Omental fat pad (tissue), 4 donors: ENCODE results near the gene RTTN. TPM values are rescaled to one million over a fixed set of nuclear protein-coding genes. Genes with fewer than 3 reads are reported as not detected.
"Not testable (repeated sequence)": the region's sequence is repeated elsewhere in the genome, so short reads cannot be mapped to it uniquely, and the experiment has no call there.

ENCODE experiments used
- ATAC-seq: fragments of 150-250 bp; one replicate; pipeline ENCODE4 v1.9.1; 2016; ENCODE audit warnings: mild to moderate bottlenecking, moderate library complexity; ENCODE audit not compliant: low FRiP score
- DNase-seq: peaks from one replicate; pipeline ENCODE4 v3.0.0-alpha.2; 2019; ENCODE audit warnings: low spot score
- CTCF ChIP-seq, 3 donors: fragments of 450-650 bp; IDR thresholded peaks; one replicate each; pipeline ENCODE4 v1.5.1; 2016 to 2017; ENCODE audit warnings: antibody characterized with exemption in 3 of 3, mild to moderate bottlenecking in 3 of 3, moderate library complexity in 2 of 3
- total RNA-seq, 4 donors: library from RNA; depleted of rRNA; stranded (reverse); fragments of >200 nt; gene quantifications; one replicate each; pipeline ENCODE4 v1.1.0, GENCODE V29; 2016

RTTN gene
- total RNA-seq, 4 donors from 2014 or later = 9.7 to 23.5 (median 11.0) TPM

- DNase-seq = no peak
- ATAC-seq = no peak
- no peak for TF ChIP-seq CTCF (IDR thresholded peaks at IDR 0.05)
Measured at GRCh38 chr18:69980509-69980908, 225.0 kb downstream of the RTTN start.

DNA sequence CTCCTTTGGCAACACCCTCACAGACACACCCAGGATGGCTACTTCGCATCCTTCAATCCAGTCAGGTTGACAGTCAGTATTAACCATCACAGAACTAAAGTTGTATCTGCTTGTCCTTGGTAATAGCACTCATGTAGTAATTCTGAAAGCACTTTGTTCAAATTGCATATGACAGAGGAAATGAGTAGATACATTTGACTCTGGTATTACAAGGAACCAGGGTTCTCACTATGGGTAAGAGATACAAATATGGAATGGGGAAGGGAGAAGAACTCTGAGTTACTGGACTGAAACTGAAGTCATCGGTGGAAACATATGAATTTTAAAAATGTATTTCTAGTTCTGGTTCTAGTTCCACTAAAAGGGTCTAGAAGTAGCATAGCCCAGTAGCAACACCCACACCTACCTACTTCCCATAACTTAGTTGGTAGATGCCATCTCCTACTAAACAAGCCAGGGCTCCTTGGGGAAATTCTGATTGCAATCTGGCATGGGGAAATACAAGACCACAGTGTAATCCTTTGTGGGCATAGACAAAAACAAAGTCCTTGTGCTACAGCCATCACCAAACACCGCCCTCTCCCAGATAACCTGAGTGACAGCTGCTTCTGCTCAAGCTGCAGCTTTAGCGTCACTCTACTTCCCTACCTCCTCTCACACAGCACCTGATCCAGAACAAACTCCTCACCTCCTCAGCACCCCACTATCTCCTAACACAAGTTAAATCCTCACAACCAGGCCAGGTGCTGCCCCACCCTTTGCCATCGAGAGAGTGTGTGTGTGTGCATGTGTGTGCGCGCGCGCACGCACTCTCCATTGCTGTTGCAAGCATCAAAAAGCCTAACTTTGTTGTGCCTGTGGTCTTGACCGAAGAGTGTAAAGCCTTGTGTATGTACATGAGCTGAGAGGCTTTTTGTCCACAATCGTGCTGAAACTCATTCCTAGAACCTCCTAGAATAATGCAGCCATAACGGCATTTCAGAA lies 226.5 kb downstream of the RTTN start:
- ATAC-seq (no peak), DNase-seq (no peak)
- TF ChIP-seq CTCF (IDR thresholded peaks at IDR 0.05) = no peak

DNA sequence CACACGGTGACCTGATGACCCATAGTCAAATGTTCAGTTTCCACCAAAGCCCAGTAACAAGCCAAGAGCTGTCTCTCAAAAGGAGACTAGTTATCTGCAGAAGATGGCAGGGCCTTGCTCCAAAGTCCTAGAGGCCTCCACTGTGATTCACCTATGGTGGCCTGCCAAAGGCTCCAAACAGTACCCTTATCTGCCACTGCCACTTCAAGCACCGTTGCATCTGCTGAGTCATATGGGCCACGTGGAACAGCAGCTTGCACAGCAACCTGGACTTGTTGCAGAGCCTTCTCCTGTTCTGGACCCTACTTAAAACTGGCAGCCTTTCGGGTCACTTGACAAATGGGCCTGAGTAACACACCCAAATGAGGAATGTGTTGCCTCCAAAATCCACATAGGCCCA lies 230.2 kb downstream of the RTTN start:
- not testable (repeated sequence) for DNase-seq, ATAC-seq

GRCh38 chr18:69974365-69974764 lies 231.1 kb downstream of the RTTN start:
- ATAC-seq (no peak), DNase-seq (no peak)
- TF ChIP-seq CTCF (IDR thresholded peaks at IDR 0.05) = no peak

GRCh38 chr18:69969491-69969890 lies 236.0 kb downstream of the RTTN start:
- no peak for TF ChIP-seq CTCF (IDR thresholded peaks at IDR 0.05)
- ATAC-seq (no peak), DNase-seq (no peak)

DNA sequence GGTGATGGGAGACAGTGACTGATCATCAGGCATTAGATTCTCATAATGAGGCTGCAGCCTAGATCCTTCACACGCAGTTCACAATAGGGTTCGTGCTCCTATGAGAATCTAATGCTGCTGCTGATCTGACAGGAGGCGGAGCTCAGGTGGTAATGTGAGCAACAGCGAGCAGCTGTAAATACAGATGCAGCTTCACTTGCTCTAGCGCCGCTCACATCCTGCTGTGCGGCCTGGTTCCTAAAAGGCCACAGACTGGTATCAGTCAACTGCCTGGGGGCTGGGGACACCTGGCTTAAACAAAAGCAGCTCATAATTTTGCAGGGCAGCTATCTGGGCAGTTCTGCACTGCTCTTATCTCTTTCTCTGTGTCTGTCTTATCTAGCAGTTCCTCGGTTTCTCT lies 237.4 kb downstream of the RTTN start:
- ATAC-seq = no peak
- no peak for DNase-seq
- no peak for TF ChIP-seq CTCF (IDR thresholded peaks at IDR 0.05)

GRCh38 chr18:69963196-69963595 lies 242.3 kb downstream of the RTTN start:
- ATAC-seq = no peak
- DNase-seq = no peak
- TF ChIP-seq CTCF (IDR thresholded peaks at IDR 0.05) = no peak
